Stimulated activated CD8-positive, alpha-beta memory T cell treated with anti-CD3 and anti-CD28 coated beads, Interleukin-15, amount 100 ng/mL, for 4 hours (primary cell): ENCODE data around the gene LILRB2.
A peak's percentile ranks its signal among the peaks of the same experiment; 100 is the strongest.
"Not testable (repeated sequence)": the region's sequence is repeated elsewhere in the genome, so short reads cannot be mapped to it uniquely, and the experiment has no call there.

ENCODE experiments used
- DNase-seq, 2 donors: peaks; one replicate each; pipeline ENCODE4 v3.0.0-alpha.2; 2020; ENCODE audit warnings: low read depth in 2 of 2

Gene LILRB2

DNA sequence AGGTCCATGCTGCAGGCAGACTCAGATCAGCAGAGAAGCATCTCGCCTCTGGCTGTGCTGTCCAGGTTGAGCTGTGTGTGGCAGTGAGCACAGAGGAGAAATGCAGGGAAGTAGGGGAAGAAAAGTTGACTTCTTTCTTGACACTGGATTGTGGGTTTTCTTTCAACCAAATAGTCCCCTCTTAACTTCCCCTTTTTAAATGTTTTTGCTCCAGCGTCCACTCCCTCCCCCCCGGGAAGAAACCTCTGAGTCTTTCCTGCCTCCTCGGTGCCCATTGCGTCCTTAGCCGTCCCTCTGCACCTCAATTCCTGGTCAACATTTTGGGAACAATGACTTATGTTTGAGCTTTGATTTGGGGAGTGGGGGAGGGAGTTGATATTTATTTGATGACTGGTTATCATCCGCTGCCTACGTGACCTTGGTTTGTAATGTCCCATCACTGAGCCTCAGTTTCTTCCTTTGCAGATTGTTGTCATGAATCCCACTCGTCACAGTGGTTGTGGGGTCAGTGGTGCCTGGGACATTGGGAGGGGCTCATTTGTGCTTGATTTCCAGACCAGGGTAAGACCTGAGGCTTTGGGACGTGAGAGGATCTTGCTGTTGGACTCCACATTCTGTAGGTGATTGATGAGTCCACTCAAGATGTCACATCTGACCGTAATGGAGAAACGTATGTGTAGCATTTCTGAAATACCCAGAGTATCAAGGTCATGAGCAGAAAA, at the start of gene LILRB2:
TSS of gene LILRB2 (minus strand) at position 104 of the 722 bp plus-strand sequence. CDS start 614 bp downstream, outside the sequence.
- no peak for DNase-seq

DNA sequence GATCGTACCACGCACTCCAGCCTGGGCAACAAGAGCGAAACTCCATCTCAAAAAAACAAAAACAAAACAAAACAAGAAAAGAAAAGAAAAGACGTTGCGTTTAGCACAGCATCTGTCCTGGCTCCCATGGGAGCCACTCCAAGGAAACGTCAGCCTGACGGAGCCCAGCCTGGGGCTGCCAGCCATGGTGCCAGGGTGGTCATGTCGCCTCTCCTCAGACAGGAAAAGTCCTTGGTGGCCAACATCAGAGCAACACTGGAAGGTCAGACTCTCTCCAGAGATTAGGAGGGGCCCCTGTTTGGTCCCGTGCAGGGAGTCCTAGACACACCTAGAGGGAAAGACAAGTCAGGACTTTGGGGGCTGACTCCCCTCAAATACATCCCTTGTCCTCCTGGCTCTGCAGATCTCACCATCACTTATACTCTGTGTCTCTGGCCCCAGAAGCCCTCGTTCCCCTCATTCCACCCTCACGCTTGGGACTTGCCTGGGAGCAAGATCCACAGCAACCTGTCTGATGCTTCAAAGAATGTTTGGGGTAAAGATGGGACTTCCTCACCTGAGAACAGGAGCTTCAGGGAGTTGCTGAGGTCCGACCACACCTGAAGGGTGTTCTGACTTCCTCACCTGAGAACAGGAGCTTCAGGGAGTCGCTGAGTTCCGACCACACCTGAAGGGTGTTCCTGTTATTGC, 48.7 kb upstream of the LILRB2 start:
- no peak for DNase-seq

GRCh38 chr19:54328781-54329180, 47.9 kb upstream of the LILRB2 start:
- DNase-seq = not testable (repeated sequence)

DNA sequence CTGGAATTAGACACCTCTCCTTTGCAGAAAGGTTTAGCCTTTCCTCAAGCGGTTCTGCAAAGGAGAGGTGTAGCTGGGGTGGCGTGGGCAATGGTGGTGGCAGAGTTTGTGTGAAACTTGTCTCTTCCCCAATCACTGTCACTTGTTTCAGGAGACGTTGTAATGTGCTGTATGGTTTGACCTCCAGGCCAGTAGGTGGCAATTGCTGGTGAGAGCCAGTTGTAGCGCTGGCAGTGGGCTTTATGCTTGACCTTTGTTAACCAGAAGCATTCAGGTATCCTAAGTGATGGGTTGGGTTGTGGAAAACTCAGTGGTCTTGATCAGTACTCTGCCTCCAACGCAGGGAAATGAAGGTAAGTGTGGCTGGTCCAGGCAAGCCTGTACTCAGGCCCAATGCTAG, 44.7 kb upstream of the LILRB2 start:
- no peak for DNase-seq

DNA sequence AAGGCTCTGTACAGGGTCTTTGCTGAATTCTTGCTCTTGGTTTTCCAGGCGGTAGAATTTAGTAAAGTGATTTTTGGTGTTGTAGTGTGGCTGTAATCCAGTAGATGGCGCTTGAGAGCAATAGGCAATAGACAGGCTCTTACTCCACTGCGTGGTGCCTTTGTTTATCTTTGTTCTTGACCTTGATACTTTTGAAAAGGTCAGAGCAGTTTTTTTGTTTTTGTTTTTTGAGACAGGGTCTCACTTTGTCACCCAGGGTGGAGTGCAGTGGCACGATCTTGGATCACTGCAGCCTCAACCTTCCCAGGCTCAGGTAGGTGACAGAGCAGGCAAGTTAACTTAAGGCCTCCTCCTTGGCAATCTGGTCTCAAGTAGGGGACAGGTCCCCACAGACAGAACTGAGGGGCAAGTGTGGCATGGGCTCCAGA, 44.3 kb upstream of the LILRB2 start:
- peak in 1 of 2 donors; percentile 32 for DNase-seq

DNA sequence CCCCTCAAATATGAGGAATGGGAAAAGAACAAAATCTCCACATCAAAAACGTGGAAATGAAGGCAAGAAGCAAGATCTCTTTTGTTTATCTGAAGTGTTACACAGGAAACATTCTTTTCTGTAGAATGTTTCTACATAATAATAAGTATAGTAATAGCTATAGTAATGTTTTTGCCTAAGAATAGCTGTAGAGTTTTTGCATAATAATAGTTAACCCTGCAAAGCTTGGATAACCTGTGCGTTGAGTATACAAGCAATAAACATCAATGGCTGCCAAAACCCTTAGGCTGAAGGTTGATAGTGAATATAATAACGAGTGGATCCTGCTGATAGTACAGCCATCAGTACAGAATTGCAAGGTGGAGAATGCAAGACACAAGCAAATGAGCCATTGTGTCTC, 43.2 kb upstream of the LILRB2 start:
- DNase-seq = no peak

DNA sequence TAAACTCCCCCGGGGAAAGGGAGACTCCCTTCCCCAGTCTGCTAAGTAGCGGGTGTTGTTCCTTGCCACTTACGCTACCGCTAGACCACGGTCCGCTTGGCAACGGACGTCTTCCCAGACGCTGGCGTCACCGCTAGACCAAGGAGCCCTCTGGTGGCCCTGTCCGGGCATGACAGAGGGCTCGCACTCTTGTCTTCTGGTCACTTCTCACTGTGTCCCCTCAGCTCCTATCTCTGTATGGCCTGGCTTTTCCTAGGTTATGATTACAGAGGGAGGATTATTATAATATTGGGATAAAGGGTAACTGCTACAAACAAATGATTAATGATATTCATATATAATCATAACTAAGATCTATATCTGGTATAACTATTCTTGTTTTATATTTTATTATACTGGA, 42.0 kb upstream of the LILRB2 start:
- DNase-seq = not testable (repeated sequence)

DNA sequence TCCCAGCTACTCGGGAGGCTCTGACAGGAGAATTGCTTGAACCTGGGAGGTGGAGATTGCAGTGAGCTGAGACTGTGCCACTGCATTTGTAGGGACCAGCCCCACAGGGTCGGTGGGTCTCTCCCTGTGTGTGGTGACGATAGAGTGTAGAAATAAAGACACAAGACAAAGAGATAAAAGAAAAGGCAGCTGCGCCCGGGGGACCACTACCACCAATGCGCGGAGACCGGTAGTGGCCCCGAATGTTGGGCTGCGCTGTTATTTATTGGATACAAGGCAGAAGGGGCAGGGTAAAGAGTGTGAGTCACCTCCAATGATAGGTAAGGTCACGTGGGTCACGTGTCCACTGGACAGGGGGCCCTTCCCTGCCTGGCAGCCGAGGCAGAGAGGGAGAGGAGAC, 41.4 kb upstream of the LILRB2 start:
- not testable (repeated sequence) for DNase-seq

DNA sequence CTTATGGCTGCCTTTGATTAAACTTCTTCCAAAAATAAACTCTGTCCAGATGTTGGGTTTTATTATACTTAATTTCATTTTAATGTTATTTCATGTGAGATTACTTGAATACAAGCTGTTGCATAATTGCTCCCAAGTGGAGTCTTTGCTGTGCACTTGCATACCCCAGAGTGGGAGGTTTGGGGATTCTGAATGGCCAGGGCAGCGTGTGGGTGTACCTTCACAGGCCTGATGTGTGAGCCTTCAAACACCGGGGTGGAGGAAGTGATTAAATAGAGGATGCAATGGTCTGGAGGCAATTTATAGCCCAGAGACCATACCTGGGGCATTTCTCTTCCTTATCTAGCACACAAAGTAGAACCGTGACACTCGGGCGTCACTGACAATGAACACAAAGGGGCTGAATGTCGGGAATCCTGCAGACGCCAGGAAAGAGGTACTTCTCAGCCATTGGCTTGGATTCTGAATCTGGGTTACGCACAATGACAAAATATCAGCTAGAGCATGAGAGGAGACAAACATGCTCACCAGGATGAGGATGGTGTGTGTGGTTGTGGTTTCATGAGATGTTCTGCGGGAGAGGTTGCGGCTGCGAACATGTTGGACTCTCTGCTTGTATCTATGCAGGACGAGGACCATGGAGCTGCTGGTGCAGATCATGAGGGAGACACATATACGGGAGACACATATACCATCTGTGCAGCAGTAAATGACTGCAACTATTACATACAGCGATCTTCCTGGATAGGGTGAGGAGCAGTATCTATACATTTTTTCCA, 39.2 kb upstream of the LILRB2 start:
- no peak for DNase-seq

GRCh38 chr19:54319049-54319448, 38.1 kb upstream of the LILRB2 start:
- DNase-seq = no peak

DNA sequence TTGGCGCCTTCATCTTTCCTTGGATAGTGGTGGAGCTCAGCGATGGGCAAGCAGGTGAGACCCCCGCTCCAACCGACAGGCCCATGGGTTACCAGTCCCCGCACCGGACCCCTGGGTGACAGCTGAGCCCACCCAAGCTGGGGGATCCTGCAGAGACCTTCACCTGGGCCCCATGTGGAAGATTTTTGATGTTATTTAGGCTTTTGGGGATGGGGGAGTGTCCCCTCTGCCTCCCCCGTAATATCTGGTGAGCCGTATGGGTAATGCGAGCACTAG, 37.0 kb upstream of the LILRB2 start:
- no peak for DNase-seq

DNA sequence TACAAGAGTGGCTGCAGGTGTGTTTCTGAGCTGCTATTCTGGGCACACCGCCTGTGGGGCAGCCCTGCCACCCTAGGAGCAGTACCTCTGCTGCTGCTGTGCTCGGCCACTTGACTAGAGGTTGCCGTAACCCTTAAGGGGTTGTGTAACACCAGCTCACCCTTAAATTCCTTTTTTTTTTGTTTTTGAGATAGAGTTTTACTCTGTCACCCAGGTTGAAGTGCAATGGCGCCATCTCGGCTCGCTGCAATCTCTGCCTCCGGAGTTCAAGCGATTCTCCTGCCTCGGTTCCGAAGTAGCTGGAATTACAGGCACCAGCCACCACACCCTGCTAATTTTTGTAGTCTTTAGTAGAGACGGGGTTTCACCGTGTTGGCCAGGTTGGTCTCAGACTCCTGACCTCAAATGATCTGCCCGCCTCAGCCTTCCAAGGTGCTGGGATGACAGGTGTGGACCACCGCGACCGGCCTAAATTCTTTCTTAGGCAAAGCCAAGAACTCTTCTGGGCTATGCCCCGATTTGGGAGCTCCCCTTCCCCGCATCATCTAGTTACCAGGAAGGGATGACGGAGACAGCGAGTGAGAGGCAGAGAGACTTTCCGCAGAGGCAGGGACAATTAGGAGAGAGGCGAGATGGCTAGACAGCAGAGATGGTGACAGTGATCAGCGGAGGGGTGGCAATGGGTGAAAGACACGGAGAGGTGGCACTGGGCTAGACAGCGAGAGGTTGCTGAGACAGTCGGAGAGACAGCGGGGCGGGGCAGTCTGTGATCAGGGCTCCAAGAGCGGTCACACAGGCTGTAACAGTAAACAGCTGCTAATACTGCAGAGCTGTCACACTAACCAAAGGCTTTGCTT, 36.4 kb upstream of the LILRB2 start:
- no peak for DNase-seq

DNA sequence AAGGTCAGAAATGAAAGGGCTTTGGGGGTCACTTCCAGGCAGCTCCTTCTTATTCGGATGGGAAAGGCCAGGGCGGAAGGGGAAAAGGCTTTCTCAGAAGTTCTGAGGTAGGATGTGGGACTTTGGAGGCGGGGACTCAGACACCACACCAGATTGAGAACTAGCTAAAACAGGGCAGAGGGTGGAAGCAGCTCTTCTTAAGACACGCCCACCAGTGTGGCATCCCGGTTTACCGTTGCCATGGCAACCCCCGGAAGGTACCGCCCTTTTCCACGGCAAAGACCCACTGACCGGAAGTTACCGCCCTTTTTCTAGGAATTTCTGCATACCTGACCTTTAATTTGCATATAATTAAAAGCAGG, 35.8 kb upstream of the LILRB2 start:
- no peak for DNase-seq

GRCh38 chr19:54315956-54316355, 35.0 kb upstream of the LILRB2 start:
- no peak for DNase-seq

GRCh38 chr19:54312436-54313377, 31.8 kb upstream of the LILRB2 start, which contains the start of gene LILRA5:
Gene LILRA5 (minus strand): TSS chr19:54313166. CDS start chr19:54313019, 147 bp downstream.
- no peak for DNase-seq

- DNase-seq = no peak
Measured at GRCh38 chr19:54312011-54312410, 31.1 kb upstream of the LILRB2 start.

DNA sequence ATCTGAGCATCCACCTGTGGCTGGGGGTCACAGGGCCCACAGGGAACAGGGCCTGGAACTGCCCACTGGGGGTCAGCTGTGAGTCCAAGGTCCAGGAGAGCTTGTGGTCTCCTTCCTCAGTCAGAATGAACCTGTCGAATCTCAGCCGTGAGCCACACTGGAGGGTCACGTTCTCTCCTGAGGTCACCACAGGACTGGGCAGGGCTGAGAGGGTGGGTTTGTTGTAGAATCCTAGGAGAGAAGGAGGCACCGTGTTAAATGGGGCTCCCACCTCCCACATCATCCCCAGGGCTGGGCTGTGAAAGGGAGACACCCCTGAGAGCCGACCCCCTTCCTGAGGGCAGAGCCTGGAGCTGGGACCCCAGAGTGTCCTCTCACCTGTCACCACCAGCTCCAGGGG, 30.6 kb upstream of the LILRB2 start:
- no peak for DNase-seq

DNA sequence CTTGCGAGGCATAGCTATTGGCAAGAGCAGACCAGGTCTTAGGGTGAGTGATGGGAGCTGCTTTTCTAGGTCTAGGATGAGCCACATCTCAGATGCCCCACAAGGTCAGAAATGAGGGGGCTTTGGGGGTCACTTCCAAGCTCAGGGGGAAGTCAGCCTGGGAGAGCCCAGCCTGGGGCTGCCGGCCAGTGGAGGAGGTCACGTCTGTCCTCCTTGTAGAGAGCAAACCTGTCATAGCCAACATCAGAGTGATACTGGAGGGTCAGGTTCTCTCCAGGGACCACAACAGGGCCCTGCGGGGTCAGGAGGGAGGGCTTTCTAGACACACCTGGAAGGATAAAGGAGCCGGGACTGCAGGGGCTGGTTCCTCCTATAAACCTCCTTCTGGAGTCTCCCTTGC, 29.6 kb upstream of the LILRB2 start:
- no peak for DNase-seq

DNA sequence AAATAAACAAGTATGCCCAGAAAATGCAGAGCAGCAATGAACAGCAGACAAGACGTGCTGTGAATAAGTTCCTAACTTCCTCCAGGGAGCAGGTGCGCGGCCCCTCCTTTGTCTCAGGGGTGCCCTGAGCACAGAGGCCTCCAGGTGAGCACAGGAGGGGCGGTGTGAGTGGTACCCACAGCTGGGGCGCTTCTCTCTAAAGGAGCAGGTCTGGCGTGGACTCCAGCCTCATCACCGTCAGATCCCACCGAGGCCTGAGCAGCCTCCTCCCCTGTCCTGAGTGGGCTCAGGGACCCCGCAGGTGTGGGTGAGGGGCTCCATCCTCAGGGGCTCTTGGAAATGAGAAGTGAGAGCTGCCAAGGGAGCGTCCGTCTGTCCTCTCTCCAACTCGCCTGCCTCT, 28.9 kb upstream of the LILRB2 start:
- no peak for DNase-seq

- no peak for DNase-seq
Measured at GRCh38 chr19:54307389-54308020, 26.6 kb upstream of the LILRB2 start.
